DMS53 treated with DMSO at 0.1 percent for 48 hours (cell line): ENCODE measurements around the gene RAB3B.
"Not testable (repeated sequence)": the region's sequence is repeated elsewhere in the genome, so short reads cannot be mapped to it uniquely, and the experiment has no call there.

Source experiments
- DNase-seq: peaks from one replicate; lab custom pipeline; 2025; ENCODE audit not compliant: unreplicated experiment; lab: John Stamatoyannopoulos, UW

The RAB3B gene

GRCh38 chr1:51922040-51922439 lies 68.5 kb downstream of the RAB3B start:
- no peak for DNase-seq

- no peak for DNase-seq
These were observed 70.4 kb downstream of the RAB3B start for GRCh38 chr1:51920130-51920529.

- no peak for DNase-seq
These were observed 70.8 kb downstream of the RAB3B start for GRCh38 chr1:51919684-51920083.

DNA sequence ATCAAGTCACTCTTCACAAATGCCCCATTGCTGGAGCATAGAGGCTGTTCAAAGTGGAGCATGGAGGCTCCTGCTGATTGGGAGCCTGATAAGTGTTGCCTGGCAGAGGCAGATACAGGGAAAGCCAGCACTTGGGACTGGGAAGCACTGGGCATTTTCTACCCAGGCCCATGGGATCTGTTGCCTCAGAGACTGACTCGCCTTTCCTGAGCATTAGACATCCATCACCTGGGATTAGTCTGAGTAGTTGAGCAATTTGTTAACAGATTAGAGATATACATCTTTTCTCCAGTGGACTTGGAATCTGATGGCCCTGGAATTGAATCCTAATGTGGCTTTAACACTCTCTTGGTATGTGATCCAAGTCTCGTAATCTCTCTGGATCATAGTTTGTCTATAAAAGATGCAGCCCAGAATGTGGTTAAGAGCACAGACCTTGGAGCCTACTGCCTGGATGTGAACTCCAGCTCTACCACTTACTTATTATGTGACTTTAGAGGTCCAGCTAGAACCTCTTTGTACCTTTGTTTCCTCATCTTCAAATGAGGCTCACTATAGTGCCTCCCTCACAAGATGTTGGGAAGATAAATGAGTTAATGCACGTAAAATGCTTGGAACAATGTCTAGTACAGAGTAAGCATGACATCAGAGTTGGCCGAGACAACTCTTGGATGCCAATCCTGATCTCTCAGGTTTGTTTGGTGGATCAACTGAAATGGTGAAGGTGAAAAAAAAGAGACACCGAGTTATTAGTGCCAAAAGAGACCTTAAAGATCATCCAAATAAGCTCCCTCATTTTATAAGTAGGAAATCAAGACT lies 73.7 kb downstream of the RAB3B start:
- no peak for DNase-seq

DNA sequence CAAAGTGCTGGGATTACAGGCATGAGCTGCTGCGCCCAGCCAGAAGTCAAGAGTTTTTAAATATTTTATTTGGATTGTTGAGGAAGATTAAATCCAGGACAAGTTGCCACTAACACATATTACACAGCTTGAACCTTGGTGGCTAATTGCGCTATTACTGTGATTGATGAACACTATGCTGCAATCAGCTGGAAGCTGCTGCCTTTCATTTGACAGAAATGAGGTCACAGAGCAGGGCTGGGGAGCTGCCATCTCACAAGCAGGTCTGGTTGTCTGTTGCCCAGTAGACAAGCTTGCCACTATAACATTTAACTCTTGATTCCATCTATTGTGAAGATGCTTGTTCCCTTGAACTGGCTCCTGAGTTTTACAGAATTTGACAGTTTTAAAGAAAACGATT lies 74.5 kb downstream of the RAB3B start:
- DNase-seq: no peak

- DNase-seq: no peak
These were observed 77.6 kb downstream of the RAB3B start for GRCh38 chr1:51912881-51913280.

DNA sequence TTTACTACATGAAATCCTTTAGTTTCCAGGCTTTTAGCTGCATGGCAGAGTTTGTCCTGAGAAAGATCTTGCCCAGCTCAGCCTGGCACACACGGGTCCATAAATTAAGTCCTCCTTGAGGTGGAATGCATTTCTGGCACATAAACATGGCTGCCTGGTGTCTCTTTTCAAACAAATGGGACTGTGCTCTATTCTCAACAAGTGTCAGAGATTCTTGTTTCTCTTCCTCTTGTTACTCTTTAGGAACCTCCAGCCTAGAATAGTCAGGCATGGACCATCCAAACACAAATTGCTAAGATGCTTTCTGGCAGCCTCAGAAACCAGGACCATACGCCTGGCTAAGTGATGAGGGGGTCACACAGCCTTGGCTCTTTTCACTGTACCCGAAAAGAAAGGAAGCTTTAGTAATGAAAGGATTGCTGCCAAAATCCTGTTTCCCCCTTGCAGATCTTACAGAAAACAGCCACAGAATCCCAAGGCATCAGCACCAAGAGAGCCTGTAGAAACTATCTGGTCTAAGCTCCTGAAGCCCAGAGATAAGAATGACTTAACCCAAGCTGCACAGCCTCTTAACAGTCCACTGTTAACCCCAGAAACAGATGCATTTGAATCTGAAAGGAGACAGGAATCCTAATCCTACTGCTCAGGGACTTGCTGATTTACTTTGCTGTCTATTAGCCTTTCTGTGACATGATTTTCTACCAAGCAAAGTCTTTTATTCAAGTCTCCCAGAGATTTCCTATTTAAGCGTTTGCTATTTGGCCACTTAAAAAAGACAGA lies 80.1 kb downstream of the RAB3B start:
- DNase-seq: no peak

- no peak for DNase-seq
These were observed 82.0 kb downstream of the RAB3B start for GRCh38 chr1:51908499-51908898.

DNA sequence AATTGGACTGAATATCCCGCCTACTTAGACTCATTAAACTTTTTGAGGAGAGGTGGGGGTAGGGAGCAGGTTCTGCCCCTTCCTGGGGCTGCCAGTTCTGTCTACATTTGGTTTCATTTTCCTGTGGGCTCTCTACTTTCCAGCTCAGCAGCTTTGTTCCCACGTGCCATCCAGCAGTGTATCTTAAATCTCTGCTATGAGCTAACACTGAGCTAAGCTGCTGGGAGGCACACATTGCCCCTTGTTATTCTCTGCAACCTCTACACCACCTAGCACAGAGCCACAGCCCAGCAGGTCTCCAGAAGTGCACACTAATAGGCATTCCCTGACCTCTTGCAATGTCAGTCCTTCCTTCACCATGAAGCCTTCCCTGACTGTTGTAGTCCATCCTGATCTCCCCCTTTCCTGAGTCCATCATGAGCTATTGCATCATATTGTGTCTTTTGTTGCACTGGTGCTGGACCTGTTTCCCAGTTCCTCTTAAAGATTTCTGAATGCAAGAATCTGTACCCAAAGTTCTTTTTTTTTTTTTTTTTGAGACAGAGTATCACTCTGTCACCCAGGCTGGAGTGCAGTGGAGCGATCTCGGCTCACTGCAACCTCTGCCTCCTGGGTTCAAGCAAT lies 83.3 kb downstream of the RAB3B start:
- DNase-seq: no peak

DNA sequence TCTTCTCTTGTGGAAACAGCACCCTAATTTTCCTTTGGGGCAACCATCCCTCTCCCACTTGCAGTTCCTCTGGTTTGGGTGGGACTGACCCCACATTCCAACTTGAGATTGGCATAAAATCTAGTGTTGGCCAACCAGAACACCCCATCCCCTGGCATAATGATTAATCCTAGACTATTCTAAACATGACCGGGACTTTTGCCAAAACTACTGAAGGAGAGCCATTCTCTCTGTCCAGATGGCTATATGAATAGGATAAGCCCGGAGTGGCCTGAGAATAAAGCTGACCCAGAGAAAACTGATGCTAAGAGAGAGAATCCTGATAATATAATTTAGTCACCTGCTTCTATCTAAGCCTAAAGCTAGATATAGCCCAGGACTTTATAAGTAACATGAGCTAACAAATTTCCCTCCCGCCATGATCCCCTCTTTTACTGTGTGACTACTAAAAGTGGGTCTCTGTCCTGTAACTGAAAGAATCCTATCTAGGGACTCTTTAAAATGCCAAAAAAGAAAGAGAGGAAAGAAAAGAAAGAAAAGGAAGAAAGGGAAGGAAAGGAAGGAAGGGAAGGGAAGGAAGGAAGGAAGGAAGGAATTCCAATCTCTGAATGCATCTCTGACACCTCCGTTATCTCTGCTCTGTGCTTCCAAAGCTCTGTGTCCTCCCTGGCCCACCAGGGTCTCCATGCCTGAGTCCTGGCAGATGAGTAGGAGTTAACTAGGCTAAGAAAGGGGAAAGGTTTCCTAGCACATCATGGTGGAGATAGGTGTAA lies 84.0 kb downstream of the RAB3B start:
- DNase-seq: no peak

GRCh38 chr1:51902456-51902855 lies 88.0 kb downstream of the RAB3B start:
- DNase-seq: no peak

DNA sequence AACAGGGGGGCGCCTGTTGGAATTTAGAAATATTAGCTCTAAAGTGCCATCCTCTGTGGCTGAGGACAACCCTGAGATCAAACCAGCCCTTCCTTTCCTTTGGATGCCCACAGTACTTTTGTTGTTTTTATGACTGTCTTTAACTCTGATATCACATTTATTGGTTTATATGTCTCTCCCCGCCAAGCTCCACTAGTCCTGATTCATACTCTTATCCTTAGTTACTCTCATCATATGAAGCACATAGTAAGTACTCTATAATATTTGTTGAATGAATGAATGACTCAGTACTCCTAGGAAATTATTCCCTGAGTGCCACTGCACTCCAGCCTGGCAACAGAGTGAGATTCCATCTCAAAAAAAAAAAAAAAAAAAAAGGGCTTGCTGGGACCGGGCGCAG lies 89.3 kb downstream of the RAB3B start:
- DNase-seq: no peak

- DNase-seq: no peak
These were observed 91.5 kb downstream of the RAB3B start for GRCh38 chr1:51899022-51899421.

- no peak for DNase-seq
These were observed 92.3 kb downstream of the RAB3B start for GRCh38 chr1:51898090-51898734.

- DNase-seq: no peak
These were observed 92.8 kb downstream of the RAB3B start for GRCh38 chr1:51897699-51898031.

DNA sequence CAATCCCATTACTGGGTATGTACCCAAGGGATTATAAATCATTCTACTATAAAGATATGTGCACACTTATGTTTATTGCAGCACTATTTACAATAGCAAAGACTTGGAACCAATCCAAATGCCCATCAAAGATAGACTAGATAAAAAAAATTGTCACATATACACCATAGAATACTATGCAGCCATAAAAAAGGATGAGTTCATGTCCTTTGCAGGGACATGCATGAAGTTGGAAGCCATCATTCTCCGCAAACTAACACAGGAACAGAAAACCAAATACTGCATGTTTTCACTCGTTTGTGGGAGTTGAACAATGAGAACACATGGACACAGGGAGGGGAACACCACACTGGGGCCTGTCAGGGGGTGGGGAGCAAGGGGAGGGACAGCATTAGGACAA lies 95.8 kb downstream of the RAB3B start:
- not testable (repeated sequence) for DNase-seq

GRCh38 chr1:51878616-51879336 lies 111.7 kb downstream of the RAB3B start, which contains the start of gene NRDC:
Gene NRDC, minus strand, starts transcription at chr1:51878727. Its CDS starts 112 bp downstream, at chr1:51878615.
- peak; percentile 100 for DNase-seq

GRCh38 chr1:51878308-51878615 lies 112.2 kb downstream of the RAB3B start:
- no peak for DNase-seq

DNA sequence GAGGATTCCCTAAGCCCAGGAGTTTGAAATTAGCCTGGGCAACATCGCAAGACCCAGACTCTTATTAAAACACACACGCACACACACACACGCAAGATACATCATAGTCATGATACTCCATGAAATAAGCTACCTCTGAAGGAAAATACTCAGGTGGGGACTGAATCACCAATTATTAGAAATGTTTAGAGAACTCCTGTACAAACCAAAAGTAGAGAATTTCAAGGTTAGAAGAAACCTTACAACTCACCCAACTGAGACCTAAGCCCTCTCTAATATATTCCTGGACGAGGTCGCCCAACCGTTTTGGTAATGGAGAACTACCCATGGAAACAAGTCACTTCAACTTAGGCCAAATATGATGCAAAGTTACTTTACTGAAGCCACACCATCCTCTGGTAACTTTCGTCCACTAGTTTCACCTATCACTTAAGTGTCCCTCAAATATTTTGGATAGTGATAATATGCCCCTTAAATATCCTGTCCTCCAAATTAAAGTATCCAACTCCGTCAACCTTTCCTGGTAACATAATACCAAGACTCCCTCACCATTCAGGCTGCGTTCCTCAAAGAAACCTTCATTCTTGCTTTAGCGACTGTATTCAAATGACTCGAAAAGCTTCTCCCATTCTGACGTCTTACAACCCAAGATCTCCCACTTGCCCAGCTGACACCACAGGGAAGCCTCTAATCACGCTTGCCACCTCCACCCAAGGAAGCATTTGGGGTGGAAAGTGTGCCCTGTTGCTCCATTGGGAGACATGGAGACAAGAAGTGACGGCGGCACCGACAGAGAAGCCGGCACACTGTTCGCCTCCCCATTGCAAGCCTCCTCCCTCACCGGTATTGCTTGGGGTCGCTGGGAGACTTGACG lies 112.8 kb downstream of the RAB3B start:
- peak; percentile 41 for DNase-seq
